ENCODE data around the gene PSMB2.
A peak's percentile ranks its signal among the peaks of the same experiment; 100 is the strongest.

PSMB2 gene

DNA sequence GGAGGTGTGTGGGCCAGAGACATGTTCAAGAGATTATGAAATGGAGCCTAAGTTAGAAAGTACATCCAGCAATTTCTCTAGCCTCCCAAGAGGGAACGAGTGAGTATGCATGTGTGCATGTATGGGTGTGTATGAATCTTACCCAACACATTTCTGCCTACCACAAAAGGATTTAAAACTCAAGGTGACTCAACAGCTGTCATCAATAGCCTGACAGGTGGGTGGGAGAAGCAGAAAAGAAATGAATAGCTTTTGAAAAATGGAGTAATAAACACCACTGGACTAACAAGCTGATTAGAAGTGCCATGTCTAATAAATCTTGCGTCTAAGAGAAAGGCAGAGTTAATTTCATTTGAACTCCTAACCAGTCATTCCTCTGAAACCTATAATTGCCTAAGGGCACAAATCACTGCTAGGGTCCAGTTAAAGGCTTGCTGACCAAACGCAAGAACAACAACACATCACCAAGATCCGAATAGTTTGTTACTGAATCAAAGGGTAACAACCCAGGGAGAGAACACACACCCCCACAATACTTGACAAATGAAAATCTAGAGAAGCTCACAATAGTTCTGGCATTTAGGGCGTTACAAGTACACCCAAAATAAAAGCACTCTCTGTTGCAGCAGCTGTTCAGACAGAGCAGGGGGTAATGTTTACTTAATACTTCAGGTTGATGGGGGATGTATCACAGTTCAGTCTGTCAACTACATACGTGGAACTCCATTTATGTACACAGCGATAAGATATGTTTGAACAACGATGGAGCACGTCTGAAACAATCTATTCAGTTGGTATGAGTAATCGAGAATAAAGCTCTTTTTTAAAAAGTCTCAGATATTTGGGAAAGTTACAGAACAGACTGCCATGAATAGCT is 85.5 kb downstream of the PSMB2 start:
- DNase-seq = peak; percentile 40

- no peak for DNase-seq
These were observed 86.1 kb downstream of the PSMB2 start for GRCh38 chr1:35555212-35555584.

- DNase-seq = no peak
These were observed 86.8 kb downstream of the PSMB2 start for GRCh38 chr1:35554266-35555211.

GRCh38 chr1:35553851-35554250 is 87.5 kb downstream of the PSMB2 start:
- DNase-seq = no peak
